ENCODE results near the gene TMEM14B. TPM values are rescaled to one million over a fixed set of nuclear protein-coding genes. Genes with fewer than 3 reads are reported as not detected.
"Not testable (repeated sequence)": the region's sequence is repeated elsewhere in the genome, so short reads cannot be mapped to it uniquely, and the experiment has no call there.

Gene TMEM14B
- 10 to 100 TPM; 34.9 to 56.7 (median 48.1) TPM for total RNA-seq

DNA sequence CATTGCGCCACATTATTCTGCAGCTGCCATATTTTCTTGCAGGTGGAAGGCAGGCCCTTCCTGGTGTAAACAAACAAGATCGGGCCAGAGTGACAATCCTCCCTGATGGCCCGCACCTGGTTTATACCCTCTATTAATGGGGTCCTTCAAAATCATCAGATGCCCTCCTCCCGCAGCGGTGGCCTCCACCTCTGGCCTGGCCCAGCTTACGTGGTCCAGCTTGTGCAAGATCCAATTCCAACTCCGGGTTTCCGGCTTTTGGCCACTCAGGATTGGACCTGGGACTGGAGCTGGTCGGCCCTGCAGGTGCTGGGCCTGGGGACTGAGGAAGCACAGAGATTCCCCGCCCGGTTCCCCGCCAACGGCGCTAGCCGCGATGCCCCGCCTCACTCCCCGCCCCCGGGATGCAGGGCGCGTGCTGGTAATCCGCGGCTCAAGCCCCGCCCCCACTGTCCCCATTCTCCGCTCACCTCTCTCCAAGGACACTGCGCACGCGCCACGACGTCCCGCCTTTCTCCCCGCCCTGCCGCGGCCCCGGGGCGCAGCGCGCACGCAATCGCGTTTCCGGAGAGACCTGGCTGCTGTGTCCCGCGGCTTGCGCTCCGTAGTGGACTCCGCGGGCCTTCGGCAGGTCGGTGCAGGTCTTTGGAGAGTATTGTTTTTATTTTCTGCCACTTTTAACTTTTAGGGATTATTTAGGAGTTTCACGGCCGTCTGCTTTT, at the start of gene TMEM14B:
TSS of gene TMEM14B (plus strand) at position 555 of the 722 bp plus-strand sequence. CDS start 1,441 bp downstream, outside the sequence.
- WGBS, 2 donors = 1% methylated on average over 40 to 45 of the region's 52 CpGs
- no peak for TF ChIP-seq POLR2A (IDR thresholded peaks at IDR 0.05)
- TF ChIP-seq, protein P1, sequence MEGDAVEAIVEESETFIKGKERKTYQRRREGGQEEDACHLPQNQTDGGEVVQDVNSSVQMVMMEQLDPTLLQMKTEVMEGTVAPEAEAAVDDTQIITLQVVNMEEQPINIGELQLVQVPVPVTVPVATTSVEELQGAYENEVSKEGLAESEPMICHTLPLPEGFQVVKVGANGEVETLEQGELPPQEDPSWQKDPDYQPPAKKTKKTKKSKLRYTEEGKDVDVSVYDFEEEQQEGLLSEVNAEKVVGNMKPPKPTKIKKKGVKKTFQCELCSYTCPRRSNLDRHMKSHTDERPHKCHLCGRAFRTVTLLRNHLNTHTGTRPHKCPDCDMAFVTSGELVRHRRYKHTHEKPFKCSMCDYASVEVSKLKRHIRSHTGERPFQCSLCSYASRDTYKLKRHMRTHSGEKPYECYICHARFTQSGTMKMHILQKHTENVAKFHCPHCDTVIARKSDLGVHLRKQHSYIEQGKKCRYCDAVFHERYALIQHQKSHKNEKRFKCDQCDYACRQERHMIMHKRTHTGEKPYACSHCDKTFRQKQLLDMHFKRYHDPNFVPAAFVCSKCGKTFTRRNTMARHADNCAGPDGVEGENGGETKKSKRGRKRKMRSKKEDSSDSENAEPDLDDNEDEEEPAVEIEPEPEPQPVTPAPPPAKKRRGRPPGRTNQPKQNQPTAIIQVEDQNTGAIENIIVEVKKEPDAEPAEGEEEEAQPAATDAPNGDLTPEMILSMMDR (IDR thresholded peaks at IDR 0.05) = no peak
- intact Hi-C loops (cut with DNase I; ENCODE audit: low total_unique reads) = no loop called here
- H3K4me3 ChIP-seq (ENCODE audit: low read depth, poor library complexity, severe bottlenecking) = peak within 1 kb of the TSS; percentile 80
- DNase-seq (ENCODE audit: low spot score in 2 of 2) = peak; percentile 99 to 100

DNA sequence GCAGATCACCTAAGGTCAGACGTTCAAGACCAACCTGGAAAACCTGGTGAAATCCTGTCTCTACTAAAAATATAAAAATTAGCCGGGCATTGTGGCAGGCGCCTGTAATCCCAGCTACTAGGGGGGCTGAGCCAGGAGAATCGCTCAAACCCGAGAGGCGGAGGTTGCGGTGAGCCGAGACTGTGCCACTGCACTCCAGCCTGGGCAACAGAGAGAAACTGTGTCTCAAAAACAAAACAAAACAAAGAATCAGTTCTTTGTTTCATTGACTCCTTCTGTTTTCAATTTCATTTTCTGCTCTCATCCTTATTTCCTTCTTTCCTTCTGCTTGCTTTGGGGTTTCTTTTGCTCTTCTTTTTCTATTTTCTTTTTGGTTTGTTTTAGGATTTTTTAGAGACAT, 33.6 kb upstream of the TMEM14B start:
- 79 to 88% methylated on average over 8 of the region's 8 CpGs for WGBS, 2 donors
- TF ChIP-seq POLR2A (IDR thresholded peaks at IDR 0.05) = no peak
- TF ChIP-seq, protein P1 (IDR thresholded peaks at IDR 0.05) = no peak
- no peak for DNase-seq (ENCODE audit: low spot score in 2 of 2)
- H3K4me3 ChIP-seq (ENCODE audit: low read depth, poor library complexity, severe bottlenecking) = no peak overlapping the region
- intact Hi-C loops (cut with DNase I; ENCODE audit: low total_unique reads) = no loop called here

GRCh38 chr6:10719296-10719963, 28.2 kb upstream of the TMEM14B start:
- TF ChIP-seq POLR2A (IDR thresholded peaks at IDR 0.05) = no peak
- TF ChIP-seq, protein P1 (IDR thresholded peaks at IDR 0.05) = no peak
- no peak for DNase-seq (ENCODE audit: low spot score in 2 of 2)
- H3K4me3 ChIP-seq (ENCODE audit: low read depth, poor library complexity, severe bottlenecking) = no peak overlapping the region
- WGBS, 2 donors = 62 to 70% methylated on average over 8 of the region's 8 CpGs
- intact Hi-C loops (cut with DNase I; ENCODE audit: low total_unique reads) = no loop called here

- 16 to 20% methylated on average over 11 to 18 of the region's 21 CpGs for WGBS, 2 donors
- peak in 1 of 2 donors; percentile 47 for DNase-seq (ENCODE audit: low spot score in 2 of 2)
- intact Hi-C loops (cut with DNase I; ENCODE audit: low total_unique reads) = no loop called here
- no peak for TF ChIP-seq POLR2A (IDR thresholded peaks at IDR 0.05)
- TF ChIP-seq, protein P1 (IDR thresholded peaks at IDR 0.05) = no peak
- peak overlapping the region; percentile 44 for H3K4me3 ChIP-seq (ENCODE audit: low read depth, poor library complexity, severe bottlenecking)
Measured at GRCh38 chr6:10719964-10720264, 27.7 kb upstream of the TMEM14B start.

- peak in 1 of 2 donors; percentile 86 for DNase-seq (ENCODE audit: low spot score in 2 of 2)
- no peak for TF ChIP-seq POLR2A (IDR thresholded peaks at IDR 0.05)
- 23 to 41% methylated on average over 20 to 33 of the region's 49 CpGs for WGBS, 2 donors
- H3K4me3 ChIP-seq (ENCODE audit: low read depth, poor library complexity, severe bottlenecking) = peak overlapping the region; percentile 44
- intact Hi-C loops (cut with DNase I; ENCODE audit: low total_unique reads) = no loop called here
Measured at GRCh38 chr6:10720265-10720959, 27.2 kb upstream of the TMEM14B start.

DNA sequence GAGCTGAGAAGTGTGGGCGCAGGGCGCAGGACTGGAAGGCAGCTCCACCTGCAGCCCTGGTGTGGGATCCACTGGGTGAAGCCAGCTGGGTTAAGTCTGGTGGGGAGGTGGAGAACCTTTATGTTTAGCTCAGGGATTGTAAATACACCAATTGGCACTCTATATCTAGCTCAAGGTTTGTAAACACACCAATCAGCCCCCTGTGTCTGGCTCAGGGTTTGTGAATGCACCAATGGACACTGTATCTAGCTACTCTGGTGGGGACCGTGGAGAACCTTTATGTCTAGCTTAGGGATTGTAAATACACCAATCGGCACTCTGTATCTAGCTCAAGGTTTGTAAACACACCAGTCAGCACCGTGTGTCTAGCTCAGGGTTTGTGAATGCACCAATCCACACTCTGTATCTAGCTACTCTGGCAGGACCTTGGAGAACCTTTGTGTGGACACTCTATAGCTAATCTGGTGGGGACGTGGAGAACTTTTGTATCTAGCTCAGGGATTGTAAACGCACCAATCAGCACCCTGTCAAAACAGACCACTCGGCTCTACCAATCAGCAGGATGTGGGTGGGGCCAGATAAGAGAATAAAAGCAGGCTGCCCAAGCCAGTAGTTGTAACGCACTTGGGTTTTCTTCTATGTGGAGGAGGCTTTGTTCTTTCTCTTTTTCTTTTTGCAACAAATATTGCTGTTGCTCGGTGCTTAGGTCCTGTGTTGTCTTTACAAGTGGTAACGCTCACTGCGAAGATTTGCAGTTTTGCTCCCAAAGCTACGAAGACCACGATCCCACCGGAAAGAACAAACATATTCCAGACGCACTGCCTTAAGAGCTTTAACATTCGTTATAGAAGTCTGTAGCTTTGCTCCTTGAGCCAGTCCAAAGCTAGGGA, 26.4 kb upstream of the TMEM14B start:
- peak overlapping the region; percentile 44 for H3K4me3 ChIP-seq (ENCODE audit: low read depth, poor library complexity, severe bottlenecking)
- 76 to 86% methylated on average over 17 of the region's 17 CpGs for WGBS, 2 donors
- DNase-seq (ENCODE audit: low spot score in 2 of 2); intact Hi-C loops (cut with DNase I; ENCODE audit: low total_unique reads): not testable (repeated sequence)

All from lower leg skin (tissue), 4 donors.